Fibroblast of lung (primary cell): Measurements from ENCODE around the gene RNF125. TPM values are rescaled to one million over a fixed set of nuclear protein-coding genes. Genes with fewer than 3 reads are reported as not detected.

Experiments used
- DNase-seq, 2 donors: peaks; one replicate each; pipeline versions ENCODE4 v3.0.0 to v3.0.0-alpha.2; 2010; ENCODE audit warnings: low read depth in 2 of 2
- H2AFZ ChIP-seq: 2 replicates; pipeline ENCODE4 v1.5.1; 2012; ENCODE audit warnings: low read length, control low read depth, inconsistent platforms
- H3K27ac ChIP-seq: 2 replicates; pipeline ENCODE4 v1.5.1; 2011; ENCODE audit warnings: low read length, control low read depth; ENCODE audit not compliant: insufficient read depth
- H3K27me3 ChIP-seq: 2 replicates; pipeline ENCODE4 v1.5.1; 2011; ENCODE audit warnings: mild to moderate bottlenecking, low read length; ENCODE audit not compliant: control insufficient read depth, insufficient read depth
- H3K36me3 ChIP-seq: 2 replicates; pipeline ENCODE4 v1.5.1; 2011; ENCODE audit warnings: low read length; ENCODE audit not compliant: control insufficient read depth, insufficient read depth
- H3K4me1 ChIP-seq: 2 replicates; pipeline ENCODE4 v1.5.1; 2011; ENCODE audit warnings: low read length; ENCODE audit not compliant: control insufficient read depth, insufficient read depth; ENCODE audit errors: extremely low read depth
- H3K4me2 ChIP-seq: 2 replicates; pipeline ENCODE4 v1.5.1; 2011; ENCODE audit warnings: low read length, control low read depth; ENCODE audit not compliant: insufficient read depth; ENCODE audit errors: extremely low read depth
- H3K4me3 ChIP-seq, 4 experiments: fragments of 200-600 bp in 1 of 4; sonication (generic) in 1 of 4; replicated peaks in 1 of 4; 2 replicates each; pipeline ENCODE4 v1.5.1; 2011 to 2016; ENCODE audit warnings: low read length in 4 of 4, low read depth in 3 of 4, mild to moderate bottlenecking in 3 of 4, control low read depth in 2 of 4, inconsistent platforms in 1 of 4, mixed read lengths in 1 of 4; ENCODE audit not compliant: insufficient read depth in 1 of 4; ENCODE audit errors: control extremely low read depth in 1 of 4
- H3K79me2 ChIP-seq: 2 replicates; pipeline ENCODE4 v1.5.1; 2012; ENCODE audit warnings: mild to moderate bottlenecking, low read length, inconsistent platforms; ENCODE audit not compliant: control insufficient read depth, insufficient read depth
- H3K9ac ChIP-seq: 2 replicates; pipeline ENCODE4 v1.5.1; 2011; ENCODE audit warnings: mild to moderate bottlenecking, low read length, control low read depth; ENCODE audit not compliant: insufficient read depth
- H3K9me3 ChIP-seq: 2 replicates; pipeline ENCODE4 v1.5.1; 2012; ENCODE audit warnings: low read depth, low read length; ENCODE audit not compliant: control insufficient read depth, insufficient read depth
- H4K20me1 ChIP-seq: 2 replicates; pipeline ENCODE4 v1.5.1; 2011; ENCODE audit warnings: low read length; ENCODE audit not compliant: control insufficient read depth, insufficient read depth; ENCODE audit errors: extremely low read depth
- CTCF ChIP-seq, 2 donors: IDR thresholded peaks in 1 of 2; conservative IDR thresholded peaks in 1 of 2; 1 replicate in 1 of 2; 2 replicates in 1 of 2; pipeline ENCODE4 v1.5.1; 2011 to 2012; ENCODE audit warnings: low read length in 2 of 2, control low read depth in 1 of 2, inconsistent platforms in 1 of 2, low read depth in 1 of 2, mild to moderate bottlenecking in 1 of 2
- EZH2 ChIP-seq: IDR thresholded peaks from 2 replicates; pipeline ENCODE4 v1.5.1; 2012; ENCODE audit warnings: low read length, control low read depth, mild to moderate bottlenecking; ENCODE audit errors: missing control alignments
- polyA plus RNA-seq, 2 donors: library from polyadenylated mRNA; depleted of rRNA in 1 of 2; stranded (reverse) in 1 of 2; unstranded in 1 of 2; fragments of >200 nt; gene quantifications; 2 replicates each; pipeline ENCODE4 v1.2.1, GENCODE V29; 2011 to 2012; ENCODE audit warnings: missing spikeins in 1 of 2
- total RNA-seq: library from RNA; depleted of rRNA; stranded (reverse); fragments of >200 nt; gene quantifications from 2 replicates; pipeline ENCODE4 v1.2.1, GENCODE V29; 2014

Gene RNF125
- total and polyA plus RNA-seq, 2 donors (not counting 1 experiment from before 2014, with no cell fraction given): 0.14 to 0.33 TPM

- Histone ChIP-seq H3K4me1 (no peaks in the 10 kb centered on the region), H3K79me2 (no peaks in the 10 kb centered on the region), H3K36me3 (no peaks in the 10 kb centered on the region), H3K9me3 (no peaks in the 10 kb centered on the region), H3K4me3 (no peak overlapping the region), H3K9ac (no peak overlapping the region), H2AFZ (no peak overlapping the region), H3K27ac (no peak overlapping the region), H3K27me3 (no peaks in the 10 kb centered on the region), H3K4me2 (no peak overlapping the region), H4K20me1 (no peaks in the 10 kb centered on the region)
- DNase-seq: no peak
- TF ChIP-seq EZH2 (no peak), CTCF (conservative IDR thresholded peaks at IDR 0.05 in 1 of 2, IDR thresholded peaks at IDR 0.05 in 1 of 2; ENCODE audit: low read depth in 1 of 2, low read length in 2 of 2) (no peak)
Observed at GRCh38 chr18:32057624-32058165, 39.1 kb downstream of the RNF125 start.

- no peaks in the 10 kb centered on the region for H3K36me3 ChIP-seq
- no peaks in the 10 kb centered on the region for H3K9me3 ChIP-seq
- no peaks in the 10 kb centered on the region for H3K27me3 ChIP-seq
- no peaks in the 10 kb centered on the region for H4K20me1 ChIP-seq
- H3K4me3 ChIP-seq: no peak overlapping the region
- no peaks in the 10 kb centered on the region for H3K79me2 ChIP-seq
- H3K9ac ChIP-seq: no peak overlapping the region
- no peak for TF ChIP-seq CTCF (conservative IDR thresholded peaks at IDR 0.05 in 1 of 2, IDR thresholded peaks at IDR 0.05 in 1 of 2; ENCODE audit: low read depth in 1 of 2, low read length in 2 of 2)
- no peak overlapping the region for H2AFZ ChIP-seq
- no peak overlapping the region for H3K27ac ChIP-seq
- no peak overlapping the region for H3K4me2 ChIP-seq
- no peak for DNase-seq
- no peaks in the 10 kb centered on the region for H3K4me1 ChIP-seq
Observed at GRCh38 chr18:32060026-32060425, 41.4 kb downstream of the RNF125 start.

- H3K4me1 ChIP-seq: no peaks in the 10 kb centered on the region
- TF ChIP-seq EZH2: no peak
- TF ChIP-seq CTCF (conservative IDR thresholded peaks at IDR 0.05 in 1 of 2, IDR thresholded peaks at IDR 0.05 in 1 of 2; ENCODE audit: low read depth in 1 of 2, low read length in 2 of 2): no peak
- no peak overlapping the region for H3K4me3 ChIP-seq
- H3K79me2 ChIP-seq: no peaks in the 10 kb centered on the region
- no peak overlapping the region for H3K9ac ChIP-seq
- H3K36me3 ChIP-seq: no peaks in the 10 kb centered on the region
- no peak overlapping the region for H2AFZ ChIP-seq
- H3K27ac ChIP-seq: no peak overlapping the region
- no peak for DNase-seq
- no peaks in the 10 kb centered on the region for H4K20me1 ChIP-seq
- H3K9me3 ChIP-seq: no peaks in the 10 kb centered on the region
- H3K27me3 ChIP-seq: no peaks in the 10 kb centered on the region
- H3K4me2 ChIP-seq: no peak overlapping the region
Observed at GRCh38 chr18:32067375-32068167, 48.9 kb downstream of the RNF125 start.
